Activated T-cell treated with anti-CD3 and anti-CD28 coated beads for 48 hours (primary cell): ENCODE results near the gene NPNT.

Experiments used
- DNase-seq: peaks from one replicate; pipeline ENCODE4 v3.0.0-alpha.2; 2020; ENCODE audit warnings: low read depth

Gene NPNT

DNA sequence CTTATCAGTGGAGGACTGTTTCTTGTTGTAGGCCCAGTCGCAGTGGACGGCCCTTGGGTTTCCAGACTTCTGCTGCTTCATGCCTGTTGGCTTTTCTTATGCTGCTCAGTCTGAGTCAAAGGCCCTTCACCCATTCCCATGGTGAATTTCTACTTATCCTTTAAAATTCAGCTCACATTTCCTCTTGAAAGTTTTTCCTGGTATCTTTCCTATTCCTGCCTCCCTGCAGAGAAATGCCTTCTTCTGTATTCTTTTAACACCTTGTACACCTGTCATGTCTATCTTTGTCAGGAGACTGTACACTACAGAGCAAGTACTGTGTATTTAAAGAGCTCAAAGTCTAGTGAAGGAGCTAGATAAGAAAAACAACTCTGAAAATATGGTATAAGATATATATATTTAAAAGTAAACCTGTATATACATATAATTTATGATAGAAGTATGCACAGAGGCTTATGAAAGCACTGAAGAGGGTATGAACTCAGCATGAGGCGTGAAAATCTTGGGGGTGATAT lies 22.0 kb downstream of the NPNT start:
- no peak for DNase-seq

DNA sequence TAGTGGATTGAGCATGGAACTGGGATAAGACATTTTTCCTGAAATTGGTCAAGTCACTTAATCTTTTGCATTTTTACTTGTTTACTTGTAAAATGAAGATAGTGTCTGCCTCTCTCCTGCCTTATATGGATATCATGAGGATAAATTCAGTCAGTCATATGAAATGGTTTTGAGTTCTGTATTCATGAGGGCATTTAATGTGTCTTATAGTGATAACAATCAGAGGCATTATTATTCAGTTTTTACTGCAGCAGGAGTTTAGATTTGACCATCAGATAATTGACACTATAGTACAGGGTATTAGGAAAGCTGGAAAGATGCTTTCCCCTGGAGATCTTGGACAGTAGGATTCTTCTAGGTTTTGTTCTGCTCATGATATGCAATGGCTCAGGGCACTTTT lies 26.0 kb downstream of the NPNT start:
- DNase-seq: no peak

- no peak for DNase-seq
Measured at GRCh38 chr4:105923497-105924238, 28.4 kb downstream of the NPNT start.

- DNase-seq: no peak
Measured at GRCh38 chr4:105924341-105924740, 29.1 kb downstream of the NPNT start.

- DNase-seq: no peak
Measured at GRCh38 chr4:105930698-105931097, 35.4 kb downstream of the NPNT start.

GRCh38 chr4:105933083-105933482 lies 37.8 kb downstream of the NPNT start:
- no peak for DNase-seq

DNA sequence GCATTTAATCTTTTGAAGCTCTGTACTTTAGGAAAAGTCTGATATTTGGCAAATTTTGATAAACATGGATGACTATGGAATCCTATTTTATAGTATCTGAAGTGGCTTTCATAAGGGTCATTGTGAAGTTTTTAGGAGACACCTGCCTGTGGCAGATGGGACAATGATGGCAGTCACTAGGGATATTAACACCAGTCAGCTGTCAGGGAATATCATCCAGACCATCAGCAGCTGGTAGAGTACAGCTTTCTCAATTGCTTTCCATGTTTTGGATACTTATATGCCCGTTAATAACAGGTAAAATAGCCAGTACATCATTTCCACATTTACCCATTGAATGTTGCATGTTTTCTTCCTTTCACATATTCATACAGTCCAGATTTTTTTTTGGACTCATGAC lies 39.1 kb downstream of the NPNT start:
- no peak for DNase-seq

DNA sequence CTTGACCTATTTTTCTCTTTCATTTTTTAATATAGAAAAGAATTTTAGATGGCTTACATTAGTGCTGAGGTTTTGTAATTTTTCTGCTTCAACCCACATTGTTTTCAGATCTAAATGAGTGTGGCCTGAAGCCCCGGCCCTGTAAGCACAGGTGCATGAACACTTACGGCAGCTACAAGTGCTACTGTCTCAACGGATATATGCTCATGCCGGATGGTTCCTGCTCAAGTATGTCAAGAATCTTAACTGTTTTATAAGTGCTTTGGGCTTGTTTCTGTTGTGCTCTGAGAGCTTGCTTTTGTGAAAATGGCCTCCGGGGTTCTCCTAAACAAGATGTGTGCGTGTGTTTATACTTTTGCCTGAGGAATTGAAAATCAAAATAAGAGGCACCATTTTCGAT lies 41.6 kb downstream of the NPNT start:
- no peak for DNase-seq

DNA sequence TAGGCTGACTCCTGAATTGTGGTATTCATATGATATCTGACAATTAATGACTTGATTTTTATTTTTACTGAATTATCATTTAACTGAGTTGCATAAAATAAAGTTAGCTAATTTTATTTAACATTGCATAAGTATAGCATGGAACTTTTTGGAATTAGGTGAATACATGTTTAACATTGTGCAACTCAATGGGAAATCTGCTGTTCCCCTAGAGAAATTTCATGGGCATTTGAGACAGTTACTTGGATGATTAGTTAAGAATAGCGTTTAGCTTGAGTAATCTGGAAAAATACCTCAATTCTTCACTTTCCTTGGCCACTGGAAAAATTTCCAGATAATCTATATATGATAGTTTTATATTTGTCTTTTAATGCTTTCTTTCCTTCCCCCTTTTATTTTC lies 42.5 kb downstream of the NPNT start:
- DNase-seq: no peak

GRCh38 chr4:105943234-105943633 lies 48.0 kb downstream of the NPNT start:
- no peak for DNase-seq

DNA sequence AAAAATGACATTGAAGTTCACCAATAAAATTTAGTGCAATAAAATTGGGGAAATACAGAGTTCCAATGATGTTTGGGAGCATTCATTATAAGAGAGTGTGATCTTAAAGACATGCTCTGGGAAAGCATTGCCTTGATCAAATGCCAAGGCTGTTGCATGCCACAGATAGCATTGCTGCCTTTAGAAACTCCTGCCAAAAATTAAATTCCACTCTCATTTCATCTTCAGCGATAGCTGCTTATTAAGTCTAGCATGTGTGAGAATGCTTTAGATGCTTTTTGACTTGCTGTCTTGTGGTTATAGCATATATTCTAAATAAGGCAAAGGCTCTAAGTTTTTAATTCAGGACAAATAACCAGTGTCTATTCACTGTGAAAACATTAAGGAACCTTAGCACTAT lies 49.3 kb downstream of the NPNT start:
- no peak for DNase-seq

- no peak for DNase-seq
Measured at GRCh38 chr4:105946771-105947170, 51.5 kb downstream of the NPNT start.

- no peak for DNase-seq
Measured at GRCh38 chr4:105950701-105951100, 55.4 kb downstream of the NPNT start.

DNA sequence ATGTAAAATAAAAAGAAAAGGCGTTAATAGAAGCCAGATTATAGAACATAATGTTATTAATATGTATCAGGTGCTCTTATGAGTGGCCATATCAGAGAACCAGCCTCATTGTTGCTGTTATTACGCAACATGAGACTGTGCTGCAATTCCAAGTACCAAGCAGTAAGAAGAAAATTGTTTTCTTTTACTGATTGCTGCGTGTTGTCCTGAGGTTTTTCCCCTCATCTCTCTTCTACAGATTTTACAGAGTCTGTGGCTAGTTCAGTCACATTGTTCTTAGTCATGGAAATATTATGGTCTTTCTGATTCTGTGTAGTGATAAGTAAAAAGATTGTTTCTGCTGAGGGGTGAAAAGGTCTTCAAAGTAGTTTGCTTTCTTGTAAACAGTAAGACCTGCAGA lies 55.9 kb downstream of the NPNT start:
- no peak for DNase-seq

- no peak for DNase-seq
Measured at GRCh38 chr4:105952591-105952990, 57.3 kb downstream of the NPNT start.

- DNase-seq: no peak
Measured at GRCh38 chr4:105956569-105956968, 61.3 kb downstream of the NPNT start.

GRCh38 chr4:105957680-105958079 lies 62.4 kb downstream of the NPNT start:
- DNase-seq: no peak

DNA sequence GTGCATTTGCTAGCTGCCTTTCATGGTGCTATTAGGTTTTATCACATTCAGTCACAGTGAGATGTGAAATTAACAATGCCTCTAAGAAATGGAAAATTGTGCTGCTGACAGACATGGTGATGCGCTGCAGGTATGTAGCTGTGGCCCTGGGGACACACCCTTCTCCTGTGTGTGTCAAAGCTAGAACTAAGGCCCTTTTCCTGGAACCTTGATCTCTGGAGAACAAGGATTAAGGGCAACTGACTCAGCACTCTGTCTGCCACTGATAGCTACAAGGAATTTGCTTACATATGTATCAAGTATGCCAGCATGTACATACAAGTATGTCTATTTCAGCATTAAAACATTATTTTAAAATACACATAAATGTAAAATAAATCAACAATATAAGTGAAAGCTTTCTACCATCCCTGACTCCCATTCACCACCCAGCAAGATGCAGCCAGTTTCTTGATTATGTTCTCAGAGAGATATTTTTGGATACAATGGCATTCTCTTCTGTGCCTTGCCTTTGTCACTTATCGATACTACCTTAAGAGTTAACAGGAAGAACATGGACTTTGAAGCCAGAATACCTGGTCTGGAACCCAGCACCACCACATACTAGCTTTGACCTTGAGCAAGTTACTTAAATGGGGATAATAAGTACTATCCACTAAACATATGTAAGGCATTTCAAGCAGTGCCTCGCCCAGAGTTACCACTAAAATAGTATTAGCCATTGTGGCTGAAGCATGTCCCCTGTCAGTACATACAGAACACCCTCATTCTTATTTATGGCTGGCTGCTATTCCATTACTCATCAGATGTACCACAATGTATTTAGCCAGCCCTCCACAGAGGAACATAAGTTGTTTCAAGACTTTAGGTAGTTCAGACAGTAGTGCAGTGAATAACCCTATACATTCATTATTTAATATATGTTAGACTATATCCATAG lies 68.5 kb downstream of the NPNT start:
- DNase-seq: no peak

GRCh38 chr4:105965183-105965800 lies 70.0 kb downstream of the NPNT start:
- no peak for DNase-seq

DNA sequence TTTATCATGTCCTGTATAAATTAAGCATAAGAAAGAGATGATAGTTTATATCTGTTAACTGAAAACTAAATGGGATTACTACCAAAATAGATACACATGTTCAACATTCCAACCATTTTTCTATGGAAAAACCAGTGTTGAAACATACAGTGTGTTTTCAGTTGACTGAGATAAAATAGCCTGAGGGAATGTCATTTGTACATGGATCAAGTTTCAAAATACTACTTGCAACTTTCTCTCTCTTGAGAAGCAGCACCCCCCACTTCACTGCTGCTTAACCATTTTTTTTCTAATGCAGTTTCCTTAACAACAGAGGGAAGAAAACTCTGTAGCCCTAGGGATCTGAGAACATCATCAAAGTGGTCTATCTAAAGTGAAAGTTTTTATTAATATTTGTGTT lies 70.8 kb downstream of the NPNT start:
- no peak for DNase-seq

DNA sequence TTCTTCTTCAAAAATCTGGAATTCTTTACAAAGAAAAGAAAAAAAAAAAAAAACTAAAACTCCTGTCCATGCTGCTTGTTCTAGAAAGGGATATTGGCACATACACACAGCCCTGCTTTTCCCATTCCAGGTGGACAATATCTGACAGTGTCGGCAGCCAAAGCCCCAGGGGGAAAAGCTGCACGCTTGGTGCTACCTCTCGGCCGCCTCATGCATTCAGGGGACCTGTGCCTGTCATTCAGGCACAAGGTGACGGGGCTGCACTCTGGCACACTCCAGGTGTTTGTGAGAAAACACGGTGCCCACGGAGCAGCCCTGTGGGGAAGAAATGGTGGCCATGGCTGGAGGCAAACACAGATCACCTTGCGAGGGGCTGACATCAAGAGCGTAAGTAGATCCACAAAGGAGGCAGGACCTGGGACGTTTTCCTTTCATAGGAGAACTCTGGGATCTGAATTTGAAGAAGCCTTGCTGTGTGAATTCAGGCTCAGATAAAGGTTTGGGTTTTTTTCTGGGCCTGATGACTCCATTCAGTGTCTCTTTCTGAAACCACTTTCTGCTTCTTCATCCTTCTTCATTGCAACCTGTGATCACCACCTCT lies 71.9 kb downstream of the NPNT start:
- no peak for DNase-seq

DNA sequence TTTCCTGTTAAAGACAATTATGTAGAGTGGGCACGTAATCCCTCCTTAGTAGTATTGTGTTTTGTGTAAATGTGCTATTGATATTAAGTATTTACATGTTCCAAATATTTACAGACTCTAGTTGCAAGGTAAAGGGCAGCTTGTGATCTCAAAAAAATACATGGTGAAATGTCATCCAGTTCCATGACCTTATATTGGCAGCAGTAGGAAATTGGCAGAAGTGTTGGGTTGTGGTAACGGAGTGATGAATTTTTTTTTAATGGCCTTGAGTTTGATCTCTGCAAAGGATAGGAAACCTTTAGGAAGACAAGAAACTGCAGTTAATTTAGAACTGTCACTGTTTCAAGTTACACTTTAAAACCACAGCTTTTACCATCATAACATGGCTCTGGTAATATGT lies 74.3 kb downstream of the NPNT start:
- no peak for DNase-seq
